ENCODE results near the gene PLPPR5. TPM values are rescaled to one million over a fixed set of nuclear protein-coding genes. Genes with fewer than 3 reads are reported as not detected.
"Not testable (repeated sequence)": the region's sequence is repeated elsewhere in the genome, so short reads cannot be mapped to it uniquely, and the experiment has no call there.

The PLPPR5 gene, protein sequence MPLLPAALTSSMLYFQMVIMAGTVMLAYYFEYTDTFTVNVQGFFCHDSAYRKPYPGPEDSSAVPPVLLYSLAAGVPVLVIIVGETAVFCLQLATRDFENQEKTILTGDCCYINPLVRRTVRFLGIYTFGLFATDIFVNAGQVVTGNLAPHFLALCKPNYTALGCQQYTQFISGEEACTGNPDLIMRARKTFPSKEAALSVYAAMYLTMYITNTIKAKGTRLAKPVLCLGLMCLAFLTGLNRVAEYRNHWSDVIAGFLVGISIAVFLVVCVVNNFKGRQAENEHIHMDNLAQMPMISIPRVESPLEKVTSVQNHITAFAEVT
- not detected for total RNA-seq

DNA sequence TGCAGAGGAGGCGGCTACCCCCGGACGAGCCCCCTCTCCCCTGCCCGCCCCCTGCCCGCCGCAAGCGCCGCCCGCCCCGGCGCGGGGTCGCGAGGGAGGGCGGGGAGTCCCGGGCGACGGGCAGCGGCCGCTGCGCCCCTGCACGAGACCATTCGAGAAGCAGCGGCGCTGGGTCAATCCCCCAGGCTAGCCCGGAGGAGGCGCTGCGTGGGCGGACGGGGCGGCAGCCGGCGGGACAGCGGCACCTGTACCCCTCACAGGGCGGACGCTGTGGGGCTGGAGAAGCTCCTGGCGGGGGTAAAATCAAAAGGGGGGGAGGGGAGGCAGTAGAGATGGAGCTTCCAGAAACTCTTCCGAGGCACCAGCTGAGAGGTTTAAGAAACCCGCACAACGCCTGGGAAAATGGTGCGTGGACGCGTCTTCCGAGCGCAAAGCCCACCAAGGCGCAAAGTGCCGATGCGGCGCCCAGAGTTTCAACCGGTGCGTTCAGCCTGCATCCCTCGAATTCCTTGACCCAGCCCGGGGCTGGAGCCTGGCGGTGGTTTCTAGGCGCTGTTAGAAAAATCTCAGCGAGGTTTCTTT is at the start of gene PLPPR5:
Gene PLPPR5 (minus strand): TSS at position 1 of the 582 bp plus-strand sequence. CDS start 190 bp downstream, outside the sequence.
- no peak for TF ChIP-seq POLR2AphosphoS5 (IDR thresholded peaks at IDR 0.05)
- TF ChIP-seq POLR2A (IDR thresholded peaks at IDR 0.05): no peak
- TF ChIP-seq CTCF (IDR thresholded peaks at IDR 0.05): no peak
- no peaks in the 10 kb centered on the region for H3K36me3 ChIP-seq
- no peak within 1 kb of the TSS for H3K27ac ChIP-seq
- peaks cover 20% of the 10 kb centered on the region for H3K4me1 ChIP-seq
- peaks cover 47% of the 10 kb centered on the region for H3K27me3 ChIP-seq
- H3K4me3 ChIP-seq: peak within 1 kb of the TSS; percentile 56
- no peaks in the 10 kb centered on the region for H3K9me3 ChIP-seq
- DNase-seq (ENCODE audit: low spot score in 2 of 2): no peak
- WGBS: 5% methylated on average over 19 of the region's 56 CpGs

GRCh38 chr1:99051611-99052283 is 47.1 kb upstream of the PLPPR5 start:
- DNase-seq (ENCODE audit: low spot score in 2 of 2): no peak
- 92% methylated on average over 7 of the region's 10 CpGs for WGBS
- Histone ChIP-seq H3K4me3 (no peak overlapping the region), H3K9me3 (no peaks in the 10 kb centered on the region), H3K27ac (no peak overlapping the region), H3K4me1 (no peaks in the 10 kb centered on the region), H3K27me3 (no peaks in the 10 kb centered on the region), H3K36me3 (no peaks in the 10 kb centered on the region)
- no peak for TF ChIP-seq POLR2A (IDR thresholded peaks at IDR 0.05)
- no peak for TF ChIP-seq CTCF (IDR thresholded peaks at IDR 0.05)
- no peak for TF ChIP-seq POLR2AphosphoS5 (IDR thresholded peaks at IDR 0.05)
- no peak for TF ChIP-seq EP300 (IDR thresholded peaks at IDR 0.05)

GRCh38 chr1:99049745-99050144 is 45.1 kb upstream of the PLPPR5 start:
- no peaks in the 10 kb centered on the region for H3K36me3 ChIP-seq
- no peaks in the 10 kb centered on the region for H3K4me1 ChIP-seq
- H3K27me3 ChIP-seq: no peaks in the 10 kb centered on the region
- H3K4me3 ChIP-seq: no peak overlapping the region
- DNase-seq (ENCODE audit: low spot score in 2 of 2): no peak
- H3K27ac ChIP-seq: no peak overlapping the region
- no peak for TF ChIP-seq EP300 (IDR thresholded peaks at IDR 0.05)
- no peak for TF ChIP-seq CTCF (IDR thresholded peaks at IDR 0.05)
- no peak for TF ChIP-seq POLR2A (IDR thresholded peaks at IDR 0.05)
- no peak for TF ChIP-seq POLR2AphosphoS5 (IDR thresholded peaks at IDR 0.05)
- H3K9me3 ChIP-seq: no peaks in the 10 kb centered on the region
- 91% methylated on average over 3 of the region's 3 CpGs for WGBS

DNA sequence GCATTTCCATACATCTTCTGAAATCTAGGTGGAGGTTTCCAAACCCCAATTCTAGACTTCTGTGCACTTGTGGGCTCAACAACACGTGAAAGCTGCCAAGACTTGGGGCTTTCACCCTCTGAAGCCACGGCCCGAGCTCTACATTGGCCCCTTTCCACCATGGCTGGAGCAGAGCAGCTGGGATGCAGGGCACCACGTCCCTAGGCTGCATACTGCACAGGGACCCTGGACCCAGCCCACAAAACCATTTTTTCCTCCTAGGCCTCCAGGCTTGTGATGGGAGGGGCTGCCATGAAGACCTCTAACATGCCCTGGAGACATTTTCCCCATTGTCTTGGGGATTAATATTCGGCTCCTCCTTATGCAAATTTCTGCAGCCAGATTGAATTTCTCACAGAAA is 32.1 kb upstream of the PLPPR5 start:
- not testable (repeated sequence) for H3K27ac ChIP-seq; H3K4me1 ChIP-seq; H3K4me3 ChIP-seq; H3K36me3 ChIP-seq; H3K27me3 ChIP-seq; DNase-seq (ENCODE audit: low spot score in 2 of 2)
- 76% methylated on average over 5 of the region's 5 CpGs for WGBS
- peaks cover 12% of the 10 kb centered on the region for H3K9me3 ChIP-seq

GRCh38 chr1:99018313-99018712 is 13.7 kb upstream of the PLPPR5 start:
- DNase-seq (ENCODE audit: low spot score in 2 of 2): no peak
- Histone ChIP-seq H3K4me1 (no peaks in the 10 kb centered on the region), H3K36me3 (no peaks in the 10 kb centered on the region), H3K4me3 (no peak overlapping the region), H3K27me3 (no peaks in the 10 kb centered on the region), H3K9me3 (no peaks in the 10 kb centered on the region), H3K27ac (no peak overlapping the region)
- WGBS: 62% methylated on average over 3 of the region's 3 CpGs
- TF ChIP-seq POLR2AphosphoS5 (IDR thresholded peaks at IDR 0.05) (no peak), POLR2A (IDR thresholded peaks at IDR 0.05) (no peak), CTCF (IDR thresholded peaks at IDR 0.05) (no peak), EP300 (IDR thresholded peaks at IDR 0.05) (no peak)

Measured in suprapubic skin (tissue), 4 donors.